ENCODE results near the gene SGIP1. TPM values are rescaled to one million over a fixed set of nuclear protein-coding genes. Genes with fewer than 3 reads are reported as not detected.

Gene SGIP1
- polyA plus RNA-seq, 3 donors = not detected

- Histone ChIP-seq H3K79me2 (ENCODE audit: insufficient read depth, low read length) (no peaks in the 10 kb centered on the region), H3K27ac (ENCODE audit: low read depth in 1 of 2, low read length in 2 of 2) (no peak overlapping the region), H3K36me3 (replicated peaks in 1 of 2; ENCODE audit: control insufficient read depth in 1 of 2, insufficient read depth in 2 of 2, low read length in 2 of 2) (no peaks in the 10 kb centered on the region), H4K20me1 (ENCODE audit: insufficient read depth, low read length) (no peaks in the 10 kb centered on the region), H2AFZ (ENCODE audit: insufficient read depth, low read depth, low read length, poor library complexity, severe bottlenecking) (no peak overlapping the region), H3K27me3 (ENCODE audit: control insufficient read depth in 2 of 2, insufficient read depth in 2 of 2, low read length in 2 of 2) (no peaks in the 10 kb centered on the region), H3K4me3 (replicated peaks in 1 of 3; ENCODE audit: low read depth in 2 of 3, low read length in 3 of 3) (no peak overlapping the region), H3K4me2 (replicated peaks; ENCODE audit: extremely low read depth, low read length, poor library complexity, severe bottlenecking) (no peak overlapping the region), H3K9me3 (replicated peaks in 1 of 2; ENCODE audit: control insufficient read depth in 1 of 2, insufficient read depth in 1 of 2, low read length in 2 of 2) (no peaks in the 10 kb centered on the region), H3K4me1 (ENCODE audit: control insufficient read depth in 1 of 2, insufficient read depth in 2 of 2, low read length in 2 of 2) (no peaks in the 10 kb centered on the region), H3K9ac (ENCODE audit: insufficient read depth, low read length, poor library complexity, severe bottlenecking) (no peak overlapping the region)
- intact Hi-C loops (cut with micrococcal nuclease) = no loop called here
- Mint-ChIP-seq H3K9me3 (no peaks in the 10 kb centered on the region), H3K36me3 (no peaks in the 10 kb centered on the region), H3K4me3 (no peak overlapping the region), H3K27ac (no peak overlapping the region), H3K27me3 (ENCODE audit: low read depth in 3 of 3) (peaks cover 0 to 2% (median 1%) of the 10 kb centered on the region in 3 donors), H3K4me1 (no peaks in the 10 kb centered on the region)
- DNase-seq = no peak
- no peak for TF ChIP-seq CTCF (IDR thresholded peaks at IDR 0.05)
- 100% methylated on average over 1 of the region's 1 CpG for WGBS (ENCODE audit: insufficient coverage)
These were observed 18.3 kb downstream of the SGIP1 start for GRCh38 chr1:66552287-66552686.

- H3K36me3 Mint-ChIP-seq = no peaks in the 10 kb centered on the region
- no peak for TF ChIP-seq CTCF (IDR thresholded peaks at IDR 0.05)
These were observed 18.9 kb downstream of the SGIP1 start for GRCh38 chr1:66552829-66553228.

More at GRCh38 chr1:66552829-66553228, 18.9 kb downstream of the SGIP1 start:
- no peak overlapping the region for H3K4me3 ChIP-seq (replicated peaks in 1 of 3; ENCODE audit: low read depth in 2 of 3, low read length in 3 of 3)
- Mint-ChIP-seq H3K9me3 (no peaks in the 10 kb centered on the region), H3K27ac (no peak overlapping the region), H3K4me1 (no peaks in the 10 kb centered on the region), H3K27me3 (ENCODE audit: low read depth in 3 of 3) (peaks cover 0 to 2% (median 0%) of the 10 kb centered on the region in 3 donors), H3K4me3 (no peak overlapping the region)
- no CpG with 5 or more reads among the region's 5 CpGs for WGBS (ENCODE audit: insufficient coverage)
- no peak overlapping the region for H3K9ac ChIP-seq (ENCODE audit: insufficient read depth, low read length, poor library complexity, severe bottlenecking)
- no peaks in the 10 kb centered on the region for H3K9me3 ChIP-seq (replicated peaks in 1 of 2; ENCODE audit: control insufficient read depth in 1 of 2, insufficient read depth in 1 of 2, low read length in 2 of 2)
- H3K4me2 ChIP-seq (replicated peaks; ENCODE audit: extremely low read depth, low read length, poor library complexity, severe bottlenecking) = no peak overlapping the region
- intact Hi-C loops (cut with micrococcal nuclease) = no loop called here
- H3K36me3 ChIP-seq (replicated peaks in 1 of 2; ENCODE audit: control insufficient read depth in 1 of 2, insufficient read depth in 2 of 2, low read length in 2 of 2) = no peaks in the 10 kb centered on the region
- no peaks in the 10 kb centered on the region for H4K20me1 ChIP-seq (ENCODE audit: insufficient read depth, low read length)
- H3K27me3 ChIP-seq (ENCODE audit: control insufficient read depth in 2 of 2, insufficient read depth in 2 of 2, low read length in 2 of 2) = no peaks in the 10 kb centered on the region
- H3K79me2 ChIP-seq (ENCODE audit: insufficient read depth, low read length) = no peaks in the 10 kb centered on the region
- no peak for DNase-seq
- no peak overlapping the region for H2AFZ ChIP-seq (ENCODE audit: insufficient read depth, low read depth, low read length, poor library complexity, severe bottlenecking)
- H3K27ac ChIP-seq (ENCODE audit: low read depth in 1 of 2, low read length in 2 of 2) = no peak overlapping the region
- no peaks in the 10 kb centered on the region for H3K4me1 ChIP-seq (ENCODE audit: control insufficient read depth in 1 of 2, insufficient read depth in 2 of 2, low read length in 2 of 2)

Data from CD14-positive monocyte (primary cell).